Activated CD4-positive, alpha-beta T cell treated with anti-CD3 and anti-CD28 coated beads for 1 hour (primary cell): ENCODE data around the gene MPZ.
A peak's percentile ranks its signal among the peaks of the same experiment; 100 is the strongest.
"Not testable (repeated sequence)": the region's sequence is repeated elsewhere in the genome, so short reads cannot be mapped to it uniquely, and the experiment has no call there.

Source experiments
- DNase-seq: peaks from one replicate; pipeline ENCODE4 v3.0.0-alpha.2; 2020

MPZ gene

DNA sequence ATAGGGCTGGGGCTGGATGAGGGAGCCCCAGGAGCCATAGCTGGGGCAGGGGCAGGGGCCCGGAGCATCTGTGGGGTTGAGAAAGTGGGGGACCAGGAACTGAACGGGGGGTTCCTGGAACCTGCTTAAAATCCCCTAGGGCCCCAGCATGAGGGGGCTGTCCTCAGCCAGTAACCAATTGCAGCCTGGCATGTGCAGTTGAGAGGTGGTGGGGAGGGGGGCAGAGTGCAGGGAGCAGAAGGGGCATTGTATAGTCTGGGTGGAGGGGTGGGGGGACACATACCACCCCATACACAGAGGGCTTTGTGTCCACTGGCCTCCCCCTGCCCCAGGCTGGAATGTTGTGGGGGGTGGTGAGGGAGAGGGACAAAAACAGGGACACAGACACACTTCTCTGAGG, at the start of gene MPZ:
TSS of gene MPZ (minus strand) at position 101 of the 400 bp plus-strand sequence. CDS start at position 38, 63 bp downstream.
- no peak for DNase-seq

GRCh38 chr1:161359291-161359690, 49.5 kb upstream of the MPZ start:
- DNase-seq: no peak

GRCh38 chr1:161357073-161357472, 47.3 kb upstream of the MPZ start:
- no peak for DNase-seq

DNA sequence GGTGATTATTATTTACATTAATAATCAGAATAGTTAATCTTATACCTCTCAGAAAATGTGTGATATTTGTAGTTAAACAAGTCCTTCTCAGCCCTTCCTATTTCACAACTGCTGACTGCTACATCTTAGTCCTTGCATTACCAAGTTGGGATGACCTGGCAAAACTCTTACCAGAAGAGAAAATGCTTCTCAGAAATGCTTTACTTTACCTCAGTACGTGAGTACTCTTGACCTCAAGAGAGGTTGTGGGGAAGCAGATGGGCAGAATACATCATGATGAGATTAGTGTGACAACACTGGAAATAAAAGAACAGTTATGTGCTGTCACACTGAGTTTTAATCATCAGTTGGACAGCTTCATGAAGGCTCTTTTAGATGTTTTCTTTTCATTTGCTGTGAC, 41.7 kb upstream of the MPZ start:
- DNase-seq: no peak

- DNase-seq: no peak
Observed at GRCh38 chr1:161350671-161351070, 40.9 kb upstream of the MPZ start.

DNA sequence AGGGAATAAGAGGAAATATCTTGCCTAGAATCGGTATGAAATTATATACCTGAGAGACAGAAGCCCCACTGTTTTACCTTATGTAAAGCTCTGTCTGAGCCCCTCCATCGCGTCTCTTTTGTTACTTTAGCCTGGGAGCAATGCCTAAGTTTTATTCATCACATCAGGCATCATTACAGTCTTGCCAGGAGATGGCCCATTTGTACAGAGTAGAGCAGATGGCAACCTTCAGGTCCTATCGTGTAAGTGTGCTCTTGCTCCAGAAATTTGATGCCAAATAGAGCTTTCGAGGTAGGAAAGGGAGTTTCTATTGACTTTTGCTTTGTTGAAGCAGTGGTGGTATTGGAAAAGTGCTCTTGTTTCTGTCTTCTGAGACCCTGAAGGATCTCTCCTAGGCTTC, 33.1 kb upstream of the MPZ start:
- DNase-seq: no peak

- no peak for DNase-seq
Observed at GRCh38 chr1:161342177-161342576, 32.4 kb upstream of the MPZ start.

- DNase-seq: no peak
Observed at GRCh38 chr1:161335796-161336195, 26.0 kb upstream of the MPZ start.

- no peak for DNase-seq
Observed at GRCh38 chr1:161333166-161333565, 23.4 kb upstream of the MPZ start.

GRCh38 chr1:161330346-161330745, 20.6 kb upstream of the MPZ start:
- no peak for DNase-seq

DNA sequence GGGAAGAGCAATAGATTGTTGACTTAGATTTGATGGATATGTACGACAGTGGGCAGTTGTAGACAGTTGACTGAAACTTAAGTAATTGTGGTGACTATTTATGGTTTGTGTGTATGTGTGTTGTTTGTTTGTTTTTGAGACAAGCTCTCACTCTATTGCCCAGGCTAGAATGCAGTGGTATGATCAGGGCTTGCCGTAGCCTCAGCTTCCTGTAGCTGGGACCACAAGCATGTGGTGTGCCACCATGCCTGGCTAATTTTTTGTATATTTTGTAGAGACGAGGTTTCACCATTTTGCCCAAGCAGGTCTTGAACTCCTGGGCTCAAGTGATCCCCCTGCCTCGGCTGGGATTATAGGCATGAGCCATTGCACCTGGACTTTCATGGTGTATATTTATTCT, 14.3 kb upstream of the MPZ start:
- no peak for DNase-seq

DNA sequence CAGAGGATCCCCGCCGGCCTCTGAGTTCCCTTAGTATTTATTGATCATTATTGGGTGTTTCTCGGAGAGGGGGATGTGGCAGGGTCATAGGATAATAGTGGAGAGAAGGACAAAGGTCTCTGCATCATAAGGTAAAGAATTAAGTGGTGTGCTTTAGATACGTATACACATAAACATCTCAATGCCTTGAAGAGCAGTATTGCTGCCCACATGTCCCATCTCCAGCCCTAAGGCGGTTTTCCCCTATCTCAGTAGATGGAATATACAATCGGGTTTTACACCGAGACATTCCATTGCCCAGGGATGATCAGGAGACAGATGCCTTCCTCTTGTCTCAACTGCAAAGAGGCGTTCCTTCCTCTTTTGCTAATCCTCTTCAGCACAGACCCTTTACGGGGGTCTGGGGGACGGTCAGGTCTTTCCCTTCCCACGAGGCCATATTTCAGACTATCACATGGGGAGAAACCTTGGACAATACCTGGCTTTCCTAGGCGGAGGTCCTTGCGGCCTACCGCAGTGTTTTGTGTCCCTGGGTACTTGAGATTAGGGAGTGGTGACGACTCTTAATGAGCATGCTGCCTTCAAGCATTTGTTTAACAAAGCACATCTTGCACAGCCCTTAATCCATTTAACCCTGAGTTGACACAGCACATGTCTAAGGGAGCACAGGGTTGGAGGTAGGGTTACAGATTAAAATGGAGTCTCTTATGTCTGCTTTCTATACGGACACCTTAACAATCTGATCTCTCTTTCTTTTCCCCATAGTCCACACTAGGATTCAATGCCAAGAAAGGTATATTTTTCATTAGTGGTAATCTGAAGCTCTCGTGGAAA, 6.3 kb upstream of the MPZ start:
- DNase-seq: not testable (repeated sequence)

DNA sequence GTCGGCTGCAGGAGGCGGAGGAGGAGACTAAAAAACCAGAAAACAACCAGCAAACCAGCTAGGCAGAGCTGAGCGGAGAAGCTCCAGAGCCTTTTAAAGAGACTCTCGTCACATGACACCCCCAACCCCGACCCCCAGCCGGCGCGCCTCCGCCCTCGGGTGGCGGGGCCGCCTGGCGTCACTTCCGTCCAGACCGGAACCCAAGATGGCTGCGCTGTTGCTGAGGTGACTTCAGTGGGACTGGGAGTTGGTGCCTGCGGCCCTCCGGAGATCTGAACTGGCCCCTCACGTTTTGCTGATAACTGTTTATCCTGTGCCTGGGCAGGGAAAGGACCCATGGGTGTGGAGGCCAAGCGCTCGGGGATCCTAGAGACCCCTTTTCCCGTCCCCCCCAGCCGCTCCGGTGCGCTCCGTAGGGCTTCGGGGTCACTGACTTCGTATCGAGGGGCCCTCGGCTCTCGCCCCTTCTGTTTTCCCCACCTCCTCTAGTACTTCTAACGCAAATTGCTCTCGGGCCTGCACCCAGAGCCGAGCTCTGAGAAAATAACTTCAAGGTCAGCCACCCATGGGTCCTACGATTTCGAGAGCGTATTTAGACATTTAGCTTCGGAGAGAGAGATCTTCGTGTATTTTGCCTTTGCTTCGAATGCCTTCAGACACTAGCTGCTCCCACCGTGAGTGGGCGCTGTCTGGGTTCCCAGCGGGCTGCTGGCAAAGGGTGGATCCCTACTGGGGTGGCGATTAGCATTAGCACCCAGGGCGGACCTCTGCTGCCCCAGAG, 4.6 kb upstream of the MPZ start, which contains the start of gene SDHC:
TSS of gene SDHC (plus strand) at position 181 of the 781 bp plus-strand sequence. CDS start at position 206, 25 bp downstream.
- peak; percentile 84 for DNase-seq

DNA sequence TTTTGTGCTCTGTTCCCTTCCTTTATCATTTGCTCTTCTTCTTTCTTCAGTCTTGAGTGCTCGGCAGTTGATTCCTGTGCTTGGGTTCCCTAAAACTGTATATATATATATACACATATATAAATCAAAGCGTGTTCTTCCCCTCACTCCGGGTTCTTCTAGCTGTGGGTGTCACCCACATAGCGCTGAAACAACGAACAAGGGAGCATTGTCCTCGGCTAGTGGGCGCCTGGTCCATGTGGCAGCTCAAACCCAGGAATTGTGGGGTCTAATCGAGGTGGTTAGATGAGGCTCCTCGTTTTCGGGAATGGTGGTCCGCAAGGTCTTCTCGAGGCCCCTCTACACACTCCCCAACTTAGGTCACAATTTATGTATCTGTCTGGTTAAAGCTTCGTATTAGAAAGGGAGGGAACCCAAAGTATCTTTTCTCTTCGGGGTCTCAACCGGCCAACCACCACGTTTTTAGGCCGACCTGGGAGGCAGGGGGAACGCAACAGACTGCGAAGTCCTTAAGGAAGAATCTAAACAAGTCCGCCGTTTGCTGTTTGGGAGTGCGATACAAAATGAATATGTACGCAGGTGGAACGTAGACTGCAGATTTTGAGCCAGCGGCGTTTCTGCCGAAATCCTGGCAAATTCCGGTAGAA, 3.9 kb upstream of the MPZ start:
- DNase-seq: no peak

GRCh38 chr1:161311595-161312181, 1.9 kb upstream of the MPZ start:
- DNase-seq: no peak

GRCh38 chr1:161307892-161308638, 1.7 kb downstream of the MPZ start:
- DNase-seq: no peak

DNA sequence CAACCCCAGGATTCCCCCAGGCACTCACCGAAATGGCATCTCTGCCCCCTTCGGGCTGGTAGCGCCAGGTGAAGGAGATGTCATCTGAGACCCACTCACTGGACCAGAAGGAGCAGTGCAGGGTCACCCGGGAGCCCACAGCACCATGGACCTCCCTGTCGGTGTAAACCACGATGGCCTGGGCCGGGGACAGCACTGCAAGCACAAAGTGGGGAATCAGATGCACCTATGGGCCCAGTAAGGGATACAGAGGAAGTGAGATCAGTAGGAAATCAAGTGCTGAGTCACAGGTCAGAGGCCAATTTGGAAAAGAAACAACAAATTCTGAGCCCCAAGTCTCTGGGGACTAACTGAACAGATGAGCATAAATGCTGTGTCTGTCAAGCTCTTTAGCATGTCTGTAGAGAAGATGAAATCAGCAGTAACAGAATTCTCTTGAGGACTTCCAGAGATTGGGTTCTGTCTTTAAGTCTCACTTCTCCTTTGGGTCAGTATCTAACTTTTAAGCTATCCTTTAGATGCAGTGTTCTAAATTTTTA, 2.5 kb downstream of the MPZ start:
- no peak for DNase-seq

DNA sequence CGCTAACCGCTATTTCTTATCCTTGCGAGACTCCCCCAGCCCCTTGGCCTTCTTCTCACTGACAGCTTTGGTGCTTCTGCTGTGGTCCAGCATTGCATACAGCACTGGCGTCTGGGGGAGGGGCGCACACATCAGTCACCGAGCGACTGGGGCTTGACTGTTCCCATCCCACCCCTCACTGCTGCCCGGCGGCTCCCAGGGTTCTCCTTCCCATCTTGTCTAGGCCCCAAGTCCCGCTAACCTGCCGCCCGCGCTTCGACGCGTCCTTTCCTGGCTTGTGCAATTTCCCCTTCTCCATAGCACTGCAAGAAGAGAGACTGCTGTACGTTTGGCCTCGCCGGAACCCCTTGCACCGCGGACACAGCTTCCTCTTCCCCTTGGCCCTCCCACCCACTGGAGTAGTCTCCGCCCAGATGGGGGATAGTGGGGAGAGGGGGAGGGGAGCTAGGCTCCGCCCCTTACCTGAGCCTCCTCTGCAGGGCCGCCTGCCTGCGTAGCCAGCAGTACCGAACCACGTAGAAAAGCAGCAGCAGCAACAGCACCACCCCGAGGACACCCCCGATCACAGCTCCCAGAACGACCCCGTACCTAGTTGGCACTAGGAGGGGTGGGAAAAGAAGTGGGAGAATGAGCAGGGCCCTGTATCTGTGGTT, 3.8 kb downstream of the MPZ start:
- peak; percentile 78 for DNase-seq

DNA sequence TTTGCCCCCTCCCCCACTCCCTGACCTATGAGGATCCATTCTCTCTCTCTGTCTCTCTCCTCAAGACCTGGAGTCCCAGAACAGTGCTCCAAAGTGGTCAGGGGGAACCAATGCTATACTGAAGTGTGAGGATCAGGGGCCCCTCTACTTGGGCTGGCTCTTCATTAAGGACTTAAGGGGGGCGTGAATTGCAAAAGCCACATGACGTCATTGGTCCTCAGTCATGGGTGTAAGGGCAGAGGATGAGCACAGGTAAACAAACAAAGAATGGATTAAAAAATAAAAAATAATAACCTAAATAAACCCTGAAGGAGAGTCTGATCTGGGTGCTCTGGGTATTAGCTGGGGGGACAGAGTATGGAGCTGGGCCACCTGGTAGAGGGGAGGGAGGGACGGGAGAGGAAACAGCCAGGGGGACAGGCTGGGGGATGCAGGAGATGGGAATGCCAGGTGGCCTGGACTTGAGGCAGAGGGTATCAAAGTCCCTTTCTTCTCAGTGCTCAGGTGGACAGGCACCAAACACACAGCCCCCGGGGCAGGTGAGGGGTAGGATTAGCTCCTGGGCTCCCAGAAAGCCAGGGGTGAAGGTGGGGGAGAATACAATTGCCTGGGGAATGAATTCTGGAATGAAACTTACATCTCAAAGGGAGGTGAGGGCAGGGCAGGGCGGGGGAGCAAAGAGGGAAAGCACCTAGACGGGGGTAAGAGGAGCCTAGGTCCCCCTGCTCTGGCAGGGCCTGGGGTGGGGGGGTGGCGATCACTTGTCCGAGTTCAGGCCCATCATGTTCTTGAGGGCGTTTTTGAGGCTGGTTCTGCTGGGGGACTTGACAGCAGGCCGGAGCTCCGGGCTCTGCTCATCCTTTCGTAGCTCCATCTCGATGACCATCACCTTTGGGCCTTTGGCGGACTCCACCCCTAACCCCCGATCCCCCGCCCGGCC, 4.6 kb downstream of the MPZ start:
- DNase-seq: no peak

GRCh38 chr1:161300478-161300877, 9.3 kb downstream of the MPZ start:
- DNase-seq: no peak
